ENCODE results near the gene SENP6.

Gene SENP6

DNA sequence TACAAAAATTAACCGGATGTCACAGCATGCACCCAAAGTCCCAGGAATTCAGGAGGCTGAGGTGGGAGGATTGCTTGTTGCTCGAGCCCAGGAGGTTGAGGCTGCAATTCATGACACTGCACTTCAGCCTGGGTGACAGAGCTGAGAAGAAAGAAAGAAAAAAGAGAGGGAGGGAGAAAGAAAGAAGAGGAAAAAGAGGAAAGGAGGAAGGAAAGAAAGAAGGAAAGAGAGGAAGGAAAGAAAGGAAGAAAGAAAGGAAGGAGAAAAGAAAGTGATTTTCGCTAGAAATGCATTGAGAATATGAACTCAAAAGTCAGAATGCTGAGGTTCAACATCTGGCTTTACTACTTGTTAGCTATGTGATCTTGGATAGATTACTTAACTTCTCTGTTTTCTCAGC is 6.6 kb downstream of the SENP6 start:
- H3K4me3 ChIP-seq (ENCODE audit: low read depth, low read length), result no peak overlapping the region
- DNase-seq (ENCODE audit: low read depth), result no peak
- TF ChIP-seq, protein P1, sequence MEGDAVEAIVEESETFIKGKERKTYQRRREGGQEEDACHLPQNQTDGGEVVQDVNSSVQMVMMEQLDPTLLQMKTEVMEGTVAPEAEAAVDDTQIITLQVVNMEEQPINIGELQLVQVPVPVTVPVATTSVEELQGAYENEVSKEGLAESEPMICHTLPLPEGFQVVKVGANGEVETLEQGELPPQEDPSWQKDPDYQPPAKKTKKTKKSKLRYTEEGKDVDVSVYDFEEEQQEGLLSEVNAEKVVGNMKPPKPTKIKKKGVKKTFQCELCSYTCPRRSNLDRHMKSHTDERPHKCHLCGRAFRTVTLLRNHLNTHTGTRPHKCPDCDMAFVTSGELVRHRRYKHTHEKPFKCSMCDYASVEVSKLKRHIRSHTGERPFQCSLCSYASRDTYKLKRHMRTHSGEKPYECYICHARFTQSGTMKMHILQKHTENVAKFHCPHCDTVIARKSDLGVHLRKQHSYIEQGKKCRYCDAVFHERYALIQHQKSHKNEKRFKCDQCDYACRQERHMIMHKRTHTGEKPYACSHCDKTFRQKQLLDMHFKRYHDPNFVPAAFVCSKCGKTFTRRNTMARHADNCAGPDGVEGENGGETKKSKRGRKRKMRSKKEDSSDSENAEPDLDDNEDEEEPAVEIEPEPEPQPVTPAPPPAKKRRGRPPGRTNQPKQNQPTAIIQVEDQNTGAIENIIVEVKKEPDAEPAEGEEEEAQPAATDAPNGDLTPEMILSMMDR (conservative IDR thresholded peaks at IDR 0.05; ENCODE audit: low read depth, low read length), result no peak

DNA sequence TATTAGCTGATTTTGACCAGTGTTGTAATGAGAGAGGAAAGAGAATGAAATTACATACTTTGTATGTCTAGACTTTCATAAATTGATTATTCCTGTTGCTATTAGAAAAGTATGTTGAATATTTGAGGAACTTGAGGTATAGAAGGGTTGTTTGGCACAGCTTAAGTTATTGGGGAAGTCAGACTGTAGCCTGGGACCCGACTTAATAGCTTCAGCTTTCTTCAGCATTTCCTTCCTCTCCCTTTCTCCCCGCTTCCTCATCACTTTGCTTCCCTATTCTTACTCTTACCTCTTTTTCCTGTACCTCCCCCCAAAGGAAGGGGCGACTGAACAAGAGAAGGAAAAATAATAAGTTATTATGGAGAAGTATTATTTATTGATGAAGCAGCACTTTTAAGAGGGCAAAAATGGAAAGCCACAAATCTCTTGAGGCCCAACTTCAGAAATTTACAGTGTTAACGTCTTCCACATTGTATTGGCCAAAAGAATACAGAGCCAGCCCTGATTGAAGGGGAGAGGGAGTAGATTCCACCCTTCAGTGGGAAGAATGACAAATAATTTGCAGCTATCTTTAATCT is 7.4 kb downstream of the SENP6 start:
- DNase-seq (ENCODE audit: low read depth), result no peak
- TF ChIP-seq, protein P1 (conservative IDR thresholded peaks at IDR 0.05; ENCODE audit: low read depth, low read length), result no peak

DNA sequence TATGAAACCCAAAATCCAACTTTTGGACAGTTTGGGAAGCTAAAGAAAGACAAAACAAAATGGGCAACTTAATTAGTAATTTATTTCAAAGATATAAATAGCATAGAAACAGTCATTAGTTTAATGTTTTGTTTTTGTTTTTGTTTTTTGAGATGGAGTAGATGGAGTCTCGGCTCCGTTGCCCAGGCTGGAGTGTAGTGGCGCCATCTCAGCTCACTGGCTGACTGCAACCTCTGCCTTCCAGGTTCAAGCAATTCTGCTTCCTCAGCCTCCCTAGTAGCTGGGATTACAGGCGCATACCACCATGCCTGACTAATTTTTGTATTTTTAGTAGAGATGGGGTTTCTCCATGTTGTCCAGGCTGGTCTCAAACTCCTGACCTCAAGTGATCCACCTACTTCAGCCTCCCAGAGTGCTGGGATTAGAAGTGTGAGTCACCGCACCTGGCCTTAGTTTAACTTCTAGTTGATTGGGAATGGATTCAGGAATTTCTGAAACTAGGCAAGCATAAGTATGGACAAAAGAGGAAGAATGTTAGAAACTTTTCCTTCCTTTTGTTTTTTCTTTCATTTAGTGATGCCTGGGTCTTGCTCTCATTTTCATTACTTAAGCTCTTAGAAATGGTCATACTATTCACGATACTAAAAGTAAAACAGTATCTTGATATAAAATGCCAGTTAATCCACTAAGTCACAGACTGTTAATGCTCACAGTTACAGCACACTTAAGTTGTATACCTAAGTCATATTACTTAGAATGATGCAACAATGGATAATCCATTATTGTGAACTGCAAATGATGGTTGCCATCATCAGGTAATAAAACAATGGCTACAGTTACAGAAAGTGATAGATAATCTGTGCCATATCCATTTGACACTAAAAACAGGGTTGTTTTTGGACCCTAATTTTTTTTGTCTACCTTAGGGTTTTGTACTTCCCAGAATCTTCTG is 8.2 kb downstream of the SENP6 start:
- no peak for DNase-seq (ENCODE audit: low read depth)
- TF ChIP-seq, protein P1 (conservative IDR thresholded peaks at IDR 0.05; ENCODE audit: low read depth, low read length), result no peak
- no peak overlapping the region for H3K4me3 ChIP-seq (ENCODE audit: low read depth, low read length)

More for the DNA sequence above, 7.4 kb downstream of the SENP6 start:
- no peak overlapping the region for H3K4me3 ChIP-seq (ENCODE audit: low read depth, low read length)

DNA sequence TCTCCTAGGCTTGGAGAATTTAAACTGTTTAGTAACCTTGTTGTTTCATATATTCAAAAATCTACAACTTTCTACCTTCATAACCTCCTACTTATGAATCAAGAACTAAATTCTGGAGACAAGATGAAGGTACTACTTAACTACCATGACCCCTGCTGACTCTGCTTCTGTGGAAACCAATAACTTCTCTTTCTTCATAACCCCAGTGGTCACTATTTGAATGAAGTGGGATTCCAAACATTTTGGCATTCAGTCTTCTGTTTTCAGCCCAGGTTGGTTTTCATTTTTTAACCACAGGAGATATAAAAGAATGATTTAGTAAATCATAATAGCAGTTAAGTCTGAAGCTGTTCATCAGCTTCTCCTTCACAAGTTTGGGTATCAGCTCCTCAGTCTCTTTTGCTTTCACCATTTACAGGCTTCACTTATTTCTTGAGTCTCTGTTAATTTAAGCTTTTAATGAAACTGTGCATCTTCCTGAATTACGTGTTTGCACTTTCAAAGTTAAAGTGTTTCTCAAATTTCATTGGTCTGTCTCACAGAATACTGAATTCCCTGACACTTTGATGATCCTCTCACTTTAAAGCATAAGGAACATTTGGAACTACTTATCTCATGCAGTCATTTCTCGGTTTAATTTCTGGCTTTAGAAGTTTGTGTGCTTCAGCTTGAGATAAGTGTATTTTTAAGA is 9.5 kb downstream of the SENP6 start:
- DNase-seq (ENCODE audit: low read depth), result peak; percentile 39
- TF ChIP-seq, protein P1 (conservative IDR thresholded peaks at IDR 0.05; ENCODE audit: low read depth, low read length), result no peak
- no peak overlapping the region for H3K4me3 ChIP-seq (ENCODE audit: low read depth, low read length)

DNA sequence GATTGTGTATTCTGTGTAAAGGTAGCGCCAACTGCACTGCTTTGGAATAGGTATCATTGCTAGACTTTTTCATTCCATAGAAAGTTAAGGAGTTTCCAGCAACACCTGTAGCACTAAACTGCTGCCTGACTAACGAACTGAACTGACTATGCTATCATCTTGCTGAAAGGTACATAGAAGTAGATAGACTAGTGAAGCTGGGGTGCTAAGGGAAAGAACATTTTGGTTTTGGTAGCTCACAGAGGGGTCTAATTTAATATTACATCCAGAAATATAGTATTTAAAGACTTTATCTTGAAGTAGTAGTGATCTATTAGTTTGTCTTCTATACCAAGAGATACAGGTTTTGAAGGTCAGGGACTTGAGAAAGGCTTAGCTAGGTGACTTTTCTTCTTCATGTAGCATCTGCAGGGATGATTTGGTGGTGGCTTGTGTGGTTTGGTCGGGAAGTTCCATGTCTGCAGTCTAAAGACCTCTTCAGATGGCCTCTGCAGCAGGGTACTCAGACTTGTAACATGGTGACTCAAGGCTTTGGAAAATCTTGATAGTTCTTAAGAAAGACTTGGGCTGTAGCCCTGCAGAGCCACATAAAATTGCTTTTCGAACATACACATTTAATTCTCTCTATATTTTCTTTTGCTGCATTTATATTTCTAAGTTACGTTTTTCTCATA is 10.2 kb downstream of the SENP6 start:
- H3K4me3 ChIP-seq (ENCODE audit: low read depth, low read length), result no peak overlapping the region
- no peak for DNase-seq (ENCODE audit: low read depth)
- TF ChIP-seq, protein P1 (conservative IDR thresholded peaks at IDR 0.05; ENCODE audit: low read depth, low read length), result no peak

DNA sequence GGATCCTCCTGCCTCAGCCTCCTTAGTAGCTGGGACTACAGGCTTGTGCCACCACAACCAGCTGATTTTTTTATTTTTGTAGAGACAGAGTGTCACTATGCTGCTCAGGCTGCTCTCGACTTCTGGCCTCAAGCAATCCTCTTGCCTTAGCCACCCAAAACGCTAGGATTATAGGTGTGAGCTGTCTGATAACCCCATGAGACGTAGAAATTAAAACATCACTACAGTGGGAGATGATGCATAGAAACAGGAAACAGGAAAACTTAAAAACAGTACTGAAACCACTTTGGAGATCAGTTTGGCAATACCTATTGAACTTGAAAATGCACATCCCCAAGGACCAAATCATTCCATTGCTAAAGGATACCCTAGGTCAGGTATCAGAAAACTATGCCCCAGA is 10.8 kb downstream of the SENP6 start:
- TF ChIP-seq, protein P1 (conservative IDR thresholded peaks at IDR 0.05; ENCODE audit: low read depth, low read length), result no peak
- no peak for DNase-seq (ENCODE audit: low read depth)
- no peak overlapping the region for H3K4me3 ChIP-seq (ENCODE audit: low read depth, low read length)
